IPS DF 6.9 (cell line): ENCODE data around the gene ARID1B.

ENCODE experiments used
- DNase-seq: peaks from one replicate; pipeline ENCODE4 v3.0.0-alpha.2; 2013; ENCODE audit warnings: low read depth, low spot score
- H3K27ac ChIP-seq: one replicate; pipeline ENCODE4 v1.5.1; 2013; ENCODE audit warnings: low read length, control low read depth
- H3K27me3 ChIP-seq: 2 replicates; pipeline ENCODE4 v1.6.1; 2013; ENCODE audit warnings: mild to moderate bottlenecking, low read length; ENCODE audit not compliant: control insufficient read depth, insufficient read depth
- H3K36me3 ChIP-seq: 2 replicates; pipeline ENCODE4 v1.6.1; 2013; ENCODE audit warnings: low read length; ENCODE audit not compliant: control insufficient read depth, insufficient read depth
- H3K4me1 ChIP-seq: 2 replicates; pipeline ENCODE4 v1.6.1; 2013; ENCODE audit warnings: low read length; ENCODE audit not compliant: control insufficient read depth, insufficient read depth
- H3K4me3 ChIP-seq: 2 replicates; pipeline ENCODE4 v1.5.1; 2013; ENCODE audit warnings: mild to moderate bottlenecking, low read length
- H3K9me3 ChIP-seq: 2 replicates; pipeline ENCODE4 v1.6.1; 2013; ENCODE audit warnings: low read length, inconsistent platforms; ENCODE audit not compliant: control insufficient read depth, insufficient read depth
- WGBS: extraction: QIAGEN DNeasy Blood & Tissue Kit; methylation state at CpG from one replicate; pipeline ENCODE4 v1.1.7; 2013; ENCODE audit warnings: mixed read lengths, missing lambda C conversion rate; ENCODE audit not compliant: insufficient read length, insufficient coverage; 5-methylcytosine and 5-hydroxymethylcytosine counted together

ARID1B gene

GRCh38 chr6:156904176-156904967 is 127.2 kb downstream of the ARID1B start:
- H3K27ac ChIP-seq: no peak overlapping the region
- H3K27me3 ChIP-seq: no peaks in the 10 kb centered on the region
- no CpG with 5 or more reads among the region's 2 CpGs for WGBS
- no peaks in the 10 kb centered on the region for H3K36me3 ChIP-seq
- no peak overlapping the region for H3K4me3 ChIP-seq
- H3K9me3 ChIP-seq: no peaks in the 10 kb centered on the region
- peaks cover 1% of the 10 kb centered on the region; the same call in 1 of the 2 replicates for H3K4me1 ChIP-seq
- no peak for DNase-seq

GRCh38 chr6:156905801-156906200 is 128.6 kb downstream of the ARID1B start:
- H3K9me3 ChIP-seq: no peaks in the 10 kb centered on the region
- H3K4me1 ChIP-seq: peaks cover 1% of the 10 kb centered on the region; the same call in 1 of the 2 replicates
- no peaks in the 10 kb centered on the region for H3K27me3 ChIP-seq
- no CpG with 5 or more reads among the region's 1 CpG for WGBS
- H3K4me3 ChIP-seq: no peak overlapping the region
- no peaks in the 10 kb centered on the region for H3K36me3 ChIP-seq
- no peak for DNase-seq
- H3K27ac ChIP-seq: no peak overlapping the region

- H3K4me3 ChIP-seq: no peak overlapping the region
- DNase-seq: no peak
- H3K4me1 ChIP-seq: peaks cover 1% of the 10 kb centered on the region; the same call in 1 of the 2 replicates
- no CpG with 5 or more reads among the region's 7 CpGs for WGBS
- no peaks in the 10 kb centered on the region for H3K36me3 ChIP-seq
- no peaks in the 10 kb centered on the region for H3K9me3 ChIP-seq
- no peak overlapping the region for H3K27ac ChIP-seq
- no peaks in the 10 kb centered on the region for H3K27me3 ChIP-seq
Measured at GRCh38 chr6:156906451-156906850, 129.3 kb downstream of the ARID1B start.

- WGBS: no CpG with 5 or more reads among the region's 10 CpGs
Measured at GRCh38 chr6:156909212-156910010, 132.2 kb downstream of the ARID1B start.

GRCh38 chr6:156910011-156910334 is 132.8 kb downstream of the ARID1B start:
- no peak for DNase-seq
- no peaks in the 10 kb centered on the region for H3K36me3 ChIP-seq
- H3K4me3 ChIP-seq: no peak overlapping the region
- H3K27me3 ChIP-seq: no peaks in the 10 kb centered on the region
- H3K9me3 ChIP-seq: no peaks in the 10 kb centered on the region
- peaks cover 1% of the 10 kb centered on the region; the same call in 1 of the 2 replicates for H3K4me1 ChIP-seq
- WGBS: no CpG with 5 or more reads among the region's 4 CpGs
- H3K27ac ChIP-seq: no peak overlapping the region

More at GRCh38 chr6:156909212-156910010, 132.2 kb downstream of the ARID1B start:
- Histone ChIP-seq H3K9me3 (no peaks in the 10 kb centered on the region), H3K27me3 (no peaks in the 10 kb centered on the region), H3K4me1 (peaks cover 1% of the 10 kb centered on the region; the same call in 1 of the 2 replicates), H3K4me3 (no peak overlapping the region), H3K36me3 (no peaks in the 10 kb centered on the region), H3K27ac (no peak overlapping the region)
- no peak for DNase-seq

GRCh38 chr6:156910938-156911337 is 133.8 kb downstream of the ARID1B start:
- no CpG with 5 or more reads among the region's 1 CpG for WGBS

GRCh38 chr6:156911581-156911980 is 134.4 kb downstream of the ARID1B start:
- Histone ChIP-seq H3K27me3 (no peaks in the 10 kb centered on the region), H3K4me3 (no peak overlapping the region), H3K27ac (no peak overlapping the region), H3K36me3 (no peaks in the 10 kb centered on the region), H3K4me1 (no peaks in the 10 kb centered on the region), H3K9me3 (no peaks in the 10 kb centered on the region)
- no CpG with 5 or more reads among the region's 2 CpGs for WGBS
- no peak for DNase-seq

More at GRCh38 chr6:156910938-156911337, 133.8 kb downstream of the ARID1B start:
- Histone ChIP-seq H3K4me3 (no peak overlapping the region), H3K27ac (no peak overlapping the region), H3K36me3 (no peaks in the 10 kb centered on the region), H3K4me1 (no peaks in the 10 kb centered on the region), H3K9me3 (no peaks in the 10 kb centered on the region), H3K27me3 (no peaks in the 10 kb centered on the region)
- DNase-seq: no peak

GRCh38 chr6:156912431-156912830 is 135.3 kb downstream of the ARID1B start:
- no peaks in the 10 kb centered on the region for H3K9me3 ChIP-seq
- no peaks in the 10 kb centered on the region for H3K36me3 ChIP-seq
- no peak overlapping the region for H3K4me3 ChIP-seq
- H3K27me3 ChIP-seq: no peaks in the 10 kb centered on the region
- no peaks in the 10 kb centered on the region for H3K4me1 ChIP-seq
- no peak for DNase-seq
- no peak overlapping the region for H3K27ac ChIP-seq

GRCh38 chr6:156914181-156914580 is 137.0 kb downstream of the ARID1B start:
- H3K36me3 ChIP-seq: no peaks in the 10 kb centered on the region
- no peaks in the 10 kb centered on the region for H3K4me1 ChIP-seq
- no peaks in the 10 kb centered on the region for H3K27me3 ChIP-seq
- H3K27ac ChIP-seq: no peak overlapping the region
- no CpG with 5 or more reads among the region's 7 CpGs for WGBS
- no peak for DNase-seq
- H3K9me3 ChIP-seq: no peaks in the 10 kb centered on the region
- H3K4me3 ChIP-seq: no peak overlapping the region

- H3K4me3 ChIP-seq: no peak overlapping the region
- WGBS: no CpG with 5 or more reads among the region's 11 CpGs
- no peaks in the 10 kb centered on the region for H3K4me1 ChIP-seq
- no peak overlapping the region for H3K27ac ChIP-seq
- H3K9me3 ChIP-seq: no peaks in the 10 kb centered on the region
- DNase-seq: no peak
- no peaks in the 10 kb centered on the region for H3K27me3 ChIP-seq
- H3K36me3 ChIP-seq: no peaks in the 10 kb centered on the region
Measured at GRCh38 chr6:156916130-156916801, 139.1 kb downstream of the ARID1B start.
